K562 (cell line): ENCODE results near the gene IPPK. TPM values are rescaled to one million over a fixed set of nuclear protein-coding genes. Genes with fewer than 3 reads are reported as not detected.
A peak's percentile ranks its signal among the peaks of the same experiment; 100 is the strongest.

ENCODE experiments used
- ATAC-seq: fragments of 200-7000 bp; cut with Tn5 transposase; 3 replicates; pipeline ENCODE4 v1.9.1; 2020; ENCODE audit warnings: moderate library complexity
- BruUV-seq: library from RNA; stranded (reverse); fragments of 400-500 nt; replicated peaks from 2 replicates; lab custom pipeline; 2021; lab: Mats Ljungman, UMichigan
- CTCF ChIA-PET: fragments of 300-600 bp; formaldehyde crosslinking; extraction: SDS; loops from one replicate; lab custom pipeline; 2021; ENCODE audit warnings: low intra/inter-chr PET ratio; lab: Yijun Ruan, JAX
- POLR2A ChIA-PET: fragments of 300-600, 350-650 bp; sonication (Branson Sonifier 250); formaldehyde crosslinking; extraction: SDS; loops from one replicate; lab custom pipeline; 2021; ENCODE audit warnings: antibody characterized with exemption, inconsistent platforms; lab: Yijun Ruan, JAX
- DNase-seq, 4 experiments: peaks; one replicate each; pipeline versions ENCODE4 v3.0.0 to v3.0.0-alpha.2; 2011 to 2018; ENCODE audit warnings: low spot score in 3 of 4, mixed read lengths in 3 of 4; ENCODE audit errors: extremely low read depth in 1 of 4
- FAIRE-seq: peaks from 2 replicates; lab custom pipeline; 2011; peaks lifted over from hg19 to GRCh38; lab: Jason Lieb, UNC
- H2AFZ ChIP-seq: 2 replicates; pipeline ENCODE4 v1.6.0; 2011; ENCODE audit warnings: low read depth, low read length, control low read depth, inconsistent platforms
- H3K27ac ChIP-seq: fragments of 200-600 bp; 3 replicates; pipeline ENCODE4 v1.8.0; 2011; ENCODE audit warnings: low read depth, mild to moderate bottlenecking, control low read depth, inconsistent platforms, low read length, moderate library complexity, mixed read lengths; ENCODE audit errors: extremely low read depth
- H3K27me3 ChIP-seq, 2 experiments: fragments of 300-600 bp in 1 of 2; 2 replicates in 1 of 2; 3 replicates in 1 of 2; pipeline versions ENCODE4 v1.6.0 to v1.8.0; 2011; ENCODE audit warnings: inconsistent platforms in 2 of 2, low read length in 2 of 2, mild to moderate bottlenecking in 1 of 2, mixed read lengths in 1 of 2, moderate library complexity in 1 of 2; ENCODE audit not compliant: control insufficient read depth in 2 of 2, insufficient read depth in 2 of 2
- H3K36me3 ChIP-seq: fragments of 300-600 bp; 3 replicates; pipeline ENCODE4 v1.8.0; 2011; ENCODE audit warnings: mild to moderate bottlenecking, low read length, inconsistent platforms; ENCODE audit not compliant: control insufficient read depth, insufficient read depth
- H3K4me1 ChIP-seq, 2 experiments: fragments of 200-600 bp in 1 of 2; replicated peaks in 1 of 2; 2 replicates in 1 of 2; 3 replicates in 1 of 2; pipeline versions ENCODE4 v1.5.1 to v1.8.0; 2011; ENCODE audit warnings: inconsistent platforms in 2 of 2, low read length in 2 of 2, mild to moderate bottlenecking in 1 of 2, mixed read lengths in 1 of 2, moderate library complexity in 1 of 2; ENCODE audit not compliant: control insufficient read depth in 2 of 2, insufficient read depth in 2 of 2
- H3K4me2 ChIP-seq: 2 replicates; pipeline ENCODE4 v1.6.1; 2011; ENCODE audit warnings: low read length, control low read depth, inconsistent platforms, mixed read lengths; ENCODE audit not compliant: insufficient read depth
- H3K4me3 ChIP-seq: fragments of 200-600 bp; sonication (generic), shearing (Covaris generic); 2 replicates; pipeline ENCODE4 v1.5.1; 2016; ENCODE audit warnings: control low read depth, inconsistent platforms
- H3K79me2 ChIP-seq: fragments of 200-600 bp; 3 replicates; pipeline ENCODE4 v1.8.0; 2011; ENCODE audit warnings: low read length, inconsistent platforms; ENCODE audit not compliant: control insufficient read depth, insufficient read depth
- H3K9ac ChIP-seq, 2 experiments: 2 replicates each; pipeline versions ENCODE4 v1.6.0 to v1.6.1; 2011; ENCODE audit warnings: low read depth in 2 of 2, low read length in 2 of 2, control low read depth in 1 of 2, inconsistent platforms in 1 of 2, mild to moderate bottlenecking in 1 of 2, mixed read lengths in 1 of 2; ENCODE audit not compliant: insufficient read depth in 1 of 2
- H3K9me1 ChIP-seq: one replicate; pipeline ENCODE4 v1.6.0; 2011; ENCODE audit warnings: inconsistent platforms, mild to moderate bottlenecking, low read length, moderate library complexity; ENCODE audit not compliant: control insufficient read depth, insufficient read depth
- H3K9me3 ChIP-seq: replicated peaks from 2 replicates; pipeline ENCODE4 v1.5.1; 2011; ENCODE audit warnings: low read depth, low read length, inconsistent platforms; ENCODE audit not compliant: control insufficient read depth, insufficient read depth
- H4K20me1 ChIP-seq: replicated peaks from 2 replicates; pipeline ENCODE4 v1.6.1; 2011; ENCODE audit warnings: low read length, inconsistent platforms, mixed read lengths; ENCODE audit not compliant: control insufficient read depth, insufficient read depth
- CBFB ChIP-seq: sonication (generic); formaldehyde crosslinking; IDR thresholded peaks from 2 replicates; pipeline ENCODE4 v1.4.0; 2020; ENCODE audit warnings: mild to moderate bottlenecking, missing genetic modification reagents
- HNRNPL ChIP-seq: fragments of 200-400 bp; formaldehyde crosslinking; IDR thresholded peaks from 2 replicates; pipeline ENCODE4 v1.6.1; 2017; ENCODE audit warnings: low read depth, mild to moderate bottlenecking, low read length
- WGBS: fragments of 100-300 bp; shearing (Covaris generic); methylation state at CpG from one replicate; pipeline ENCODE4 v1.1.6; 2016; ENCODE audit warnings: low coverage, mixed read lengths; ENCODE audit not compliant: insufficient coverage; ENCODE audit errors: missing lambda C conversion rate; 5-methylcytosine and 5-hydroxymethylcytosine counted together
- in situ Hi-C: fragments of 300-500 bp; cut with MboI; formaldehyde crosslinking; loops from 4 replicates; pipeline ENCODE4 v1.15.0; 2018; ENCODE audit warnings: inconsistent platforms, mixed read lengths
- intact Hi-C: fragments of 100-400 bp; cut with micrococcal nuclease; formaldehyde crosslinking; loops from 2 replicates; pipeline ENCODE4 v1.14.2; 2022
- polyA plus RNA-seq, 8 experiments: library from polyadenylated mRNA; depleted of rRNA in 4 of 8; stranded (reverse) in 5 of 8; unstranded in 3 of 8; fragments of >200 nt; fragmentation: Nextera tagmentation in 2 of 8; fragmentation: Illumina TruSeq in 1 of 8; extraction: Ambion mirVana in 2 of 8; extraction: Trizol in 1 of 8; gene quantifications; 2 replicates each; pipeline versions ENCODE4 v1.2.1 to v1.2.3, GENCODE V29; 2011 to 2014; ENCODE audit warnings: inconsistent platforms in 1 of 8, missing spikeins in 1 of 8
- total RNA-seq, 7 experiments: library from RNA; depleted of rRNA in 6 of 7; stranded (reverse); fragments of >200 nt in 6 of 7; fragmentation: Illumina TruSeq in 2 of 7; extraction: Trizol in 2 of 7; gene quantifications; 2 replicates each; pipeline versions ENCODE4 v1.2.1 to v1.2.3, GENCODE V29; 2011 to 2021; ENCODE audit warnings: low replicate concordance in 1 of 7
- TF ChIP-seq, protein P1 (sequence below): fragments of 450-650 bp; IDR thresholded peaks from 2 replicates; pipeline ENCODE4 v1.6.1; 2018; ENCODE audit not compliant: partially characterized antibody

IPPK gene
- total and polyA plus RNA-seq, 9 of the 15 experiments (the other 6 are each of a cell fraction or from before 2014, with no cell fraction given) = 3.1 to 22.2 (median 11.2) TPM

DNA sequence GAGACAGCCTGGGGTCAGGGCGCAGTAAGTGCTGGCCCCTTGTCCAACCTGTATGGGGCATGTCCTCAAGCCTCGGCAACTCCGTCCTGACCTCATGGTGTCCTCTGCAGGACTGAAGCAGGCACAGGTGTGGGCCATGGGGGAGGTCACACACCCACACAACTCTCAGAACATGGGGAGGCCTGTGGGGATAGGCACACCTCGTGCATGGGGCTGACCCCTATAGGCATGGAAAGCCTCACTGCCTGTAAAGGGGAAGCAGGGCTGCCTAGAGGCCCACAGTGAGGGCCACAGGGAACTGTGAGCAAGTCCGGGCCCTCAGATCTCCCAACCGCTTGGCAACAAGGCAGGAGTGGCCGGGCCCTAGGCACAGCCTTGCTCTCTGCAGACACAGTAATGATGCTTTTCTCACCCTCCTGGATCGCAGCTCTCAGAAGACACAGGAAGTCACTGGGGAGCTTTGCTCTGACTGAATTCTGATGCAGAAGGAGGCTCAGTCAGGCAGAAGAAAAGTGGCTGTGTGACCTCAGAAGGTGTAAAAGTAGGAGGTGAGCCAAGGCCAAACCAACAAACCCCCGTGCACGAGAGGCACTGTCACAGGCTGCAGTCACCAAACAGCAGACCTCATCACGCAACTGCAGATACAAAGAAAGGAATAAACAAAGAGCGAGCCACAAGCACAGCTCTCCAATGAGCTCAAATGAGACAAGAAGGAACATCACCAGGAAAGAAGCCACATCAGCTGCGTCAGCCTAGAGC is 5.4 kb downstream of the IPPK start:
- peaks cover 47% of the 10 kb centered on the region for H3K36me3 ChIP-seq
- H4K20me1 ChIP-seq = peaks cover 25% of the 10 kb centered on the region
- ATAC-seq = no peak
- H3K4me1 ChIP-seq = peaks cover 6 to 28% of the 10 kb centered on the region in 2 experiments; a peak in 4 of 5 replicates
- no peak for FAIRE-seq
- no peak overlapping the region for H3K27ac ChIP-seq
- POLR2A ChIA-PET = no interaction called here
- H3K79me2 ChIP-seq = peaks cover 90% of the 10 kb centered on the region
- H3K4me2 ChIP-seq = no peak overlapping the region
- H3K4me3 ChIP-seq = no peak overlapping the region
- peak overlapping the region in 1 of 2 experiments; percentile 59; a peak in 2 of 4 replicates for H3K9ac ChIP-seq
- no peak for DNase-seq
- no peak overlapping the region for H2AFZ ChIP-seq
- TF ChIP-seq CBFB (CRISPR knock-in tag) = no peak
- TF ChIP-seq, protein P1, sequence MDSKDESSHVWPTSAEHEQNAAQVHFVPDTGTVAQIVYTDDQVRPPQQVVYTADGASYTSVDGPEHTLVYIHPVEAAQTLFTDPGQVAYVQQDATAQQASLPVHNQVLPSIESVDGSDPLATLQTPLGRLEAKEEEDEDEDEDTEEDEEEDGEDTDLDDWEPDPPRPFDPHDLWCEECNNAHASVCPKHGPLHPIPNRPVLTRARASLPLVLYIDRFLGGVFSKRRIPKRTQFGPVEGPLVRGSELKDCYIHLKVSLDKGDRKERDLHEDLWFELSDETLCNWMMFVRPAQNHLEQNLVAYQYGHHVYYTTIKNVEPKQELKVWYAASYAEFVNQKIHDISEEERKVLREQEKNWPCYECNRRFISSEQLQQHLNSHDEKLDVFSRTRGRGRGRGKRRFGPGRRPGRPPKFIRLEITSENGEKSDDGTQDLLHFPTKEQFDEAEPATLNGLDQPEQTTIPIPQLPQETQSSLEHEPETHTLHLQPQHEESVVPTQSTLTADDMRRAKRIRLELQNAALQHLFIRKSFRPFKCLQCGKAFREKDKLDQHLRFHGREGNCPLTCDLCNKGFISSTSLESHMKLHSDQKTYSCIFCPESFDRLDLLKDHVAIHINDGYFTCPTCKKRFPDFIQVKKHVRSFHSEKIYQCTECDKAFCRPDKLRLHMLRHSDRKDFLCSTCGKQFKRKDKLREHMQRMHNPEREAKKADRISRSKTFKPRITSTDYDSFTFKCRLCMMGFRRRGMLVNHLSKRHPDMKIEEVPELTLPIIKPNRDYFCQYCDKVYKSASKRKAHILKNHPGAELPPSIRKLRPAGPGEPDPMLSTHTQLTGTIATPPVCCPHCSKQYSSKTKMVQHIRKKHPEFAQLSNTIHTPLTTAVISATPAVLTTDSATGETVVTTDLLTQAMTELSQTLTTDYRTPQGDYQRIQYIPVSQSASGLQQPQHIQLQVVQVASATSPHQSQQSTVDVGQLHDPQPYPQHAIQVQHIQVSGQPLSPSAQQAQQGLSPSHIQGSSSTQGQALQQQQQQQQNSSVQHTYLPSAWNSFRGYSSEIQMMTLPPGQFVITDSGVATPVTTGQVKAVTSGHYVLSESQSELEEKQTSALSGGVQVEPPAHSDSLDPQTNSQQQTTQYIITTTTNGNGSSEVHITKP = peak; percentile 56
- no peak for TF ChIP-seq HNRNPL
- in situ Hi-C loops (no loop called here), intact Hi-C loops (no loop called here)
- WGBS = 84% methylated on average over 12 of the region's 13 CpGs
- BruUV-seq = no TSS peak
- CTCF ChIA-PET = no interaction called here
- no peaks in the 10 kb centered on the region for H3K9me3 ChIP-seq
- no peaks in the 10 kb centered on the region for H3K27me3 ChIP-seq
- no peaks in the 10 kb centered on the region for H3K9me1 ChIP-seq
